AG04450 (cell line): ENCODE measurements around the gene LRP2. TPM values are rescaled to one million over a fixed set of nuclear protein-coding genes. Genes with fewer than 3 reads are reported as not detected.

Experiments
- CTCF ChIA-PET: fragments of 300-600, 350-600 bp; formaldehyde crosslinking; extraction: SDS; loops from one replicate; lab custom pipeline; 2022; ENCODE audit warnings: antibody characterized with exemption, inconsistent platforms; lab: Charles Lee
- POLR2A ChIA-PET: fragments of 350-600 bp; formaldehyde crosslinking; extraction: SDS; loops from one replicate; lab custom pipeline; 2021; ENCODE audit warnings: antibody characterized with exemption, inconsistent platforms; lab: Yijun Ruan, JAX
- DNase-seq: peaks from one replicate; pipeline ENCODE4 v3.0.0-alpha.2; 2011; ENCODE audit warnings: low read depth, low spot score
- H3K27ac ChIP-seq: one replicate; pipeline ENCODE4 v1.5.1; 2012; ENCODE audit warnings: low read depth, low read length, control low read depth
- H3K27me3 ChIP-seq: one replicate; pipeline ENCODE4 v1.6.0; 2012; ENCODE audit warnings: low read length; ENCODE audit not compliant: control insufficient read depth, insufficient read depth
- H3K4me3 ChIP-seq: 2 replicates; pipeline ENCODE4 v1.5.1; 2011; ENCODE audit warnings: mild to moderate bottlenecking, low read depth, low read length, control low read depth
- H3K9me3 ChIP-seq: 2 replicates; pipeline ENCODE4 v1.5.1; 2012; ENCODE audit warnings: low read length; ENCODE audit not compliant: control insufficient read depth, insufficient read depth
- CTCF ChIP-seq: IDR thresholded peaks from 2 replicates; pipeline ENCODE4 v1.5.1; 2011; ENCODE audit warnings: low read depth, low read length, control low read depth, inconsistent platforms
- polyA plus RNA-seq: library from polyadenylated mRNA; depleted of rRNA; stranded (reverse); fragments of >200 nt; gene quantifications from 2 replicates; pipeline ENCODE4 v1.2.3, GENCODE V29; 2011

LRP2 gene
- polyA plus RNA-seq, 1 experiment: not detected

- H3K27ac ChIP-seq: no peak overlapping the region
- peaks cover 3% of the 10 kb centered on the region for H3K27me3 ChIP-seq
- DNase-seq: no peak
- ChIA-PET CTCF (no interaction called here), POLR2A (no interaction called here)
- H3K9me3 ChIP-seq: no peaks in the 10 kb centered on the region
- no peak overlapping the region for H3K4me3 ChIP-seq
- no peak for TF ChIP-seq CTCF
Observed at GRCh38 chr2:169393068-169393590, 30.8 kb upstream of the LRP2 start.

GRCh38 chr2:169391236-169391635 lies 28.9 kb upstream of the LRP2 start:
- Histone ChIP-seq H3K27me3 (peaks cover 3% of the 10 kb centered on the region), H3K27ac (no peak overlapping the region), H3K9me3 (no peaks in the 10 kb centered on the region), H3K4me3 (no peak overlapping the region)
- no peak for DNase-seq
- TF ChIP-seq CTCF: no peak
- CTCF ChIA-PET: no interaction called here
- POLR2A ChIA-PET: no interaction called here

- no peak for DNase-seq
- peaks cover 3% of the 10 kb centered on the region for H3K27me3 ChIP-seq
- no peak for TF ChIP-seq CTCF
- POLR2A ChIA-PET: no interaction called here
- H3K9me3 ChIP-seq: no peaks in the 10 kb centered on the region
- no peak overlapping the region for H3K27ac ChIP-seq
- CTCF ChIA-PET: no interaction called here
- no peak overlapping the region for H3K4me3 ChIP-seq
Observed at GRCh38 chr2:169388161-169388560, 25.8 kb upstream of the LRP2 start.

GRCh38 chr2:169386722-169387121 lies 24.4 kb upstream of the LRP2 start:
- Histone ChIP-seq H3K9me3 (no peaks in the 10 kb centered on the region), H3K27ac (no peak overlapping the region), H3K27me3 (no peaks in the 10 kb centered on the region), H3K4me3 (no peak overlapping the region)
- DNase-seq: no peak
- CTCF ChIA-PET: interaction anchor here (1.0 kb wide), 1 partner anchor 10 kb away, joined by 4 read pairs; no protein-coding TSS in a partner anchor
- no peak for TF ChIP-seq CTCF
- POLR2A ChIA-PET: no interaction called here

- no peak for TF ChIP-seq CTCF
- no peak overlapping the region for H3K27ac ChIP-seq
- no peak for DNase-seq
- H3K9me3 ChIP-seq: no peaks in the 10 kb centered on the region
- ChIA-PET CTCF (no interaction called here), POLR2A (no interaction called here)
- H3K4me3 ChIP-seq: no peak overlapping the region
- H3K27me3 ChIP-seq: no peaks in the 10 kb centered on the region
Observed at GRCh38 chr2:169384816-169385215, 22.5 kb upstream of the LRP2 start.
